SU-DHL-6 (cell line): ENCODE data around the gene TIMP1.

Experiments
- H2AFZ ChIP-seq: fragments of 200-600 bp; sonication (generic); 2 replicates; pipeline ENCODE4 v1.6.1; 2014; ENCODE audit warnings: low read depth, mild to moderate bottlenecking, moderate library complexity, mixed read lengths, antibody characterized with exemption, low read length; ENCODE audit not compliant: severe bottlenecking
- H3F3A ChIP-seq: fragments of 200-600 bp; shearing (Covaris generic); 2 replicates; pipeline ENCODE4 v1.6.0; 2016; ENCODE audit warnings: antibody characterized with exemption, mild to moderate bottlenecking; ENCODE audit not compliant: insufficient read depth
- H3K27ac ChIP-seq: fragments of 200-600 bp; sonication (generic); 2 replicates; pipeline ENCODE4 v1.5.1; 2016; ENCODE audit warnings: low read depth, mild to moderate bottlenecking, low read length, moderate library complexity, mixed read lengths
- H3K27me3 ChIP-seq: fragments of 200-600 bp; sonication (generic), shearing (Covaris generic); 2 replicates; pipeline ENCODE4 v1.6.0; 2014; ENCODE audit warnings: mild to moderate bottlenecking, low read length
- H3K36me3 ChIP-seq: fragments of 200-600 bp; sonication (generic); 2 replicates; pipeline ENCODE4 v1.6.1; 2014; ENCODE audit warnings: mild to moderate bottlenecking, low read length, mixed read lengths
- H3K4me2 ChIP-seq: fragments of 300-600, 200-600 bp; shearing (Covaris generic), sonication (generic); 2 replicates; pipeline ENCODE4 v1.6.0; 2014; ENCODE audit warnings: low read length, low read depth, mild to moderate bottlenecking; ENCODE audit not compliant: poor library complexity, severe bottlenecking
- H3K4me3 ChIP-seq: fragments of 200-600 bp; sonication (generic); 2 replicates; pipeline ENCODE4 v1.5.1; 2014; ENCODE audit warnings: antibody characterized with exemption, low read length, mild to moderate bottlenecking, mixed read lengths; ENCODE audit not compliant: insufficient read depth, poor library complexity, severe bottlenecking
- H3K79me2 ChIP-seq: fragments of 200-600 bp; sonication (generic); 2 replicates; pipeline ENCODE4 v1.6.1; 2014; ENCODE audit warnings: mild to moderate bottlenecking, low read length, moderate library complexity; ENCODE audit not compliant: insufficient read depth
- H3K9ac ChIP-seq: fragments of 200-600 bp; sonication (generic); 2 replicates; pipeline ENCODE4 v1.7.0; 2014; ENCODE audit warnings: mild to moderate bottlenecking, low read length
- H3K9me2 ChIP-seq: fragments of 200-600 bp; sonication (generic); replicated peaks from 2 replicates; pipeline ENCODE4 v1.6.1; 2014; ENCODE audit warnings: low read length; ENCODE audit not compliant: insufficient read depth
- H3K9me3 ChIP-seq: fragments of 200-600 bp; sonication (generic); 2 replicates; pipeline ENCODE4 v1.6.1; 2014; ENCODE audit warnings: low read length, mixed read lengths; ENCODE audit not compliant: insufficient read depth
- H4K20me1 ChIP-seq: fragments of 200-600 bp; sonication (generic); 2 replicates; pipeline ENCODE4 v1.6.1; 2014; ENCODE audit warnings: low read depth, mild to moderate bottlenecking, antibody characterized with exemption, low read length, moderate library complexity, mixed read lengths
- CTCF ChIP-seq: fragments of 200-600 bp; sonication (generic); IDR thresholded peaks from one replicate; pipeline ENCODE4 v1.5.1; 2017; ENCODE audit warnings: antibody characterized with exemption, mild to moderate bottlenecking, low read length, moderate library complexity; ENCODE audit not compliant: insufficient read depth, poor library complexity, severe bottlenecking
- EZH2phosphoT487 ChIP-seq: fragments of 200-600 bp; sonication (generic), shearing (Covaris generic); conservative IDR thresholded peaks from 2 replicates; pipeline ENCODE4 v1.6.1; 2018; ENCODE audit warnings: mild to moderate bottlenecking, antibody characterized with exemption, low read length, moderate library complexity, mixed read lengths

The TIMP1 gene

GRCh38 chrX:47584714-47585113 is 2.5 kb downstream of the TIMP1 start:
- Histone ChIP-seq H3K9me3 (no peaks in the 10 kb centered on the region), H4K20me1 (no peaks in the 10 kb centered on the region), H3K27me3 (no peaks in the 10 kb centered on the region), H2AFZ (no peak overlapping the region), H3K79me2 (no peaks in the 10 kb centered on the region), H3F3A (no peaks in the 10 kb centered on the region), H3K9me2 (no peaks in the 10 kb centered on the region), H3K36me3 (no peaks in the 10 kb centered on the region), H3K27ac (no peak overlapping the region), H3K4me2 (no peak overlapping the region), H3K9ac (no peak overlapping the region), H3K4me3 (no peak overlapping the region)
- TF ChIP-seq EZH2phosphoT487 (no peak), CTCF (no peak)

DNA sequence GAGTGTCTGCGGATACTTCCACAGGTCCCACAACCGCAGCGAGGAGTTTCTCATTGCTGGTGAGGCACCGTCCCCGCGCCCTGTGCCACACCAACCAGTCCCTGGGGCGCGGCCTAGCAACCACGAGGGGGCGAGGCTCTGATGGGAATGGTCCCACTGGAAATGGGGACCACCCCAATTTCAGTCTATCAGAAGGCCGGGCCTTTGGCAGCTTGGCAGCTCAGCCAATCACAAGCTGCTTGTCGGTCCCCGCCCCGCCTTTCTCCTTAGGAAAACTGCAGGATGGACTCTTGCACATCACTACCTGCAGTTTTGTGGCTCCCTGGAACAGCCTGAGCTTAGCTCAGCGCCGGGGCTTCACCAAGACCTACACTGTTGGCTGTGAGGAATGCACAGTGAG is 3.0 kb downstream of the TIMP1 start:
- TF ChIP-seq CTCF (no peak), EZH2phosphoT487 (no peak)
- no peaks in the 10 kb centered on the region for H3K9me2 ChIP-seq
- no peak overlapping the region for H3K4me2 ChIP-seq
- no peak overlapping the region for H3K4me3 ChIP-seq
- H3K9ac ChIP-seq: no peak overlapping the region
- no peaks in the 10 kb centered on the region for H4K20me1 ChIP-seq
- H2AFZ ChIP-seq: no peak overlapping the region
- no peaks in the 10 kb centered on the region for H3K36me3 ChIP-seq
- H3K27ac ChIP-seq: no peak overlapping the region
- no peaks in the 10 kb centered on the region for H3K27me3 ChIP-seq
- H3K79me2 ChIP-seq: no peaks in the 10 kb centered on the region
- no peaks in the 10 kb centered on the region for H3K9me3 ChIP-seq
- no peaks in the 10 kb centered on the region for H3F3A ChIP-seq

DNA sequence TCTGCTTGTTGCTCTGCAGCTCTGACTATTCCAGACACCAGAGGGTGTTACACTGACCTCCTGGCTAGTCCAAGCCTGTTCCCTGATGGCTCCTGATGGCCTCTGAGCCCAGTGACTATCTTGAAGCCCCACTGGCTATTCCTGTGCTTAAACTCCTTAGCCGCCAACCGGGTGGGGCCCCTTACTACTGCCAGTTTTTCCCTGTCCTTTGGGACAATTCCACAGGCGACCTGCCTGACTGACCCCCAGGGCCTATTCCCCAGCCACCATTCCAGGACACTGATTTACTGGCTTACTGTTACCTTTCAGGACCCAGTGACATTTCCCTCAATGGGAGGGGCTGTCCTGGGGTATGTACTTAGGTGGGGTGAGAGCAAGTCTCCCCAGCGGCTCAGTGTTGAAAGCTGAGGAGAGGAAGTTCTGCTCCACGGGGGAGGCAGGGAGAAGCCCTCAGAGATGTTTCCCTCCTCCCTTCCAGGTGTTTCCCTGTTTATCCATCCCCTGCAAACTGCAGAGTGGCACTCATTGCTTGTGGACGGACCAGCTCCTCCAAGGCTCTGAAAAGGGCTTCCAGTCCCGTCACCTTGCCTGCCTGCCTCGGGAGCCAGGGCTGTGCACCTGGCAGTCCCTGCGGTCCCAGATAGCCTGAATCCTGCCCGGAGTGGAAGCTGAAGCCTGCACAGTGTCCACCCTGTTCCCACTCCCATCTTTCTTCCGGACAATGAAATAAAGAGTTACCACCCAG is 4.0 kb downstream of the TIMP1 start:
- H3K27ac ChIP-seq: no peak overlapping the region
- H3K9me2 ChIP-seq: no peaks in the 10 kb centered on the region
- no peaks in the 10 kb centered on the region for H3K79me2 ChIP-seq
- no peak overlapping the region for H2AFZ ChIP-seq
- H4K20me1 ChIP-seq: no peaks in the 10 kb centered on the region
- TF ChIP-seq EZH2phosphoT487 (no peak), CTCF (no peak)
- no peaks in the 10 kb centered on the region for H3F3A ChIP-seq
- H3K9ac ChIP-seq: no peak overlapping the region
- no peaks in the 10 kb centered on the region for H3K27me3 ChIP-seq
- no peaks in the 10 kb centered on the region for H3K9me3 ChIP-seq
- no peaks in the 10 kb centered on the region for H3K36me3 ChIP-seq
- H3K4me3 ChIP-seq: no peak overlapping the region
- H3K4me2 ChIP-seq: no peak overlapping the region
